Fibroblast of pulmonary artery (primary cell): ENCODE data around the gene JAK2.
A peak's percentile ranks its signal among the peaks of the same experiment; 100 is the strongest.

Experiments used
- DNase-seq: peaks from one replicate; pipeline ENCODE4 v3.0.0-alpha.2; 2010; ENCODE audit warnings: low read depth
- H3K4me3 ChIP-seq: replicated peaks from 2 replicates; pipeline ENCODE4 v1.5.1; 2011; ENCODE audit warnings: low read depth, mild to moderate bottlenecking, control low read depth, low read length, moderate library complexity
- TF ChIP-seq, protein P1 (sequence below): IDR thresholded peaks from 2 replicates; pipeline ENCODE4 v1.5.1; 2011; ENCODE audit warnings: mild to moderate bottlenecking, control low read depth, low read length, inconsistent platforms; ENCODE audit errors: missing control alignments

The JAK2 gene

GRCh38 chr9:4980086-4980727 lies 4.9 kb upstream of the JAK2 start:
- DNase-seq = no peak

GRCh38 chr9:4982721-4983482 lies 2.2 kb upstream of the JAK2 start:
- DNase-seq = no peak
- H3K4me3 ChIP-seq = no peak overlapping the region
- TF ChIP-seq, protein P1, sequence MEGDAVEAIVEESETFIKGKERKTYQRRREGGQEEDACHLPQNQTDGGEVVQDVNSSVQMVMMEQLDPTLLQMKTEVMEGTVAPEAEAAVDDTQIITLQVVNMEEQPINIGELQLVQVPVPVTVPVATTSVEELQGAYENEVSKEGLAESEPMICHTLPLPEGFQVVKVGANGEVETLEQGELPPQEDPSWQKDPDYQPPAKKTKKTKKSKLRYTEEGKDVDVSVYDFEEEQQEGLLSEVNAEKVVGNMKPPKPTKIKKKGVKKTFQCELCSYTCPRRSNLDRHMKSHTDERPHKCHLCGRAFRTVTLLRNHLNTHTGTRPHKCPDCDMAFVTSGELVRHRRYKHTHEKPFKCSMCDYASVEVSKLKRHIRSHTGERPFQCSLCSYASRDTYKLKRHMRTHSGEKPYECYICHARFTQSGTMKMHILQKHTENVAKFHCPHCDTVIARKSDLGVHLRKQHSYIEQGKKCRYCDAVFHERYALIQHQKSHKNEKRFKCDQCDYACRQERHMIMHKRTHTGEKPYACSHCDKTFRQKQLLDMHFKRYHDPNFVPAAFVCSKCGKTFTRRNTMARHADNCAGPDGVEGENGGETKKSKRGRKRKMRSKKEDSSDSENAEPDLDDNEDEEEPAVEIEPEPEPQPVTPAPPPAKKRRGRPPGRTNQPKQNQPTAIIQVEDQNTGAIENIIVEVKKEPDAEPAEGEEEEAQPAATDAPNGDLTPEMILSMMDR = no peak

More at GRCh38 chr9:4980086-4980727, 4.9 kb upstream of the JAK2 start:
- H3K4me3 ChIP-seq = no peak overlapping the region
- TF ChIP-seq, protein P1 = no peak

GRCh38 chr9:4983601-4984165 lies 1.4 kb upstream of the JAK2 start:
- no peak for DNase-seq
- peak overlapping the region; percentile 83 for H3K4me3 ChIP-seq
- TF ChIP-seq, protein P1 = no peak

DNA sequence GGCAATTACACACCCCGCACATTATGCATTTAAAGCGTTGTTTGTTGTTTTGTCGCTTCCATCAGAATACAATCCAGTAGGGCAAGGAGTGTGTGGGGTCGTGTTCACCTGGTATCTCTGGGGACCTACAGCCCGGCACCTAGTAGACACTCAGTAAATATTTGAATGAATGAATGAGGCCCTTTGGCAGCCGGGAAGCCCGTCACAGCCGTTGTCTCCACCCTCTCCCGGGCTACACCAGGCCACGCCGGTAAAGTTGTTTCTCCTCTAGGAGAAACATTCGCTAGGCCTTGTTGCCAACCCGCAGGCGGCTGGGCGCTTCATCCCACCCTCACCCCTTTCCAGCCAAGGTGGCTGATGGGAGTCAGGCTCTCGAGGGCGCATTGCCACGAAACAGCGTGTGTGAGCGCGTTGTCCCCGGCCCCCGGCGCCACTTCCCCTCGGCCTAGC lies 876 bp upstream of the JAK2 start:
- peak overlapping the region; percentile 83 for H3K4me3 ChIP-seq
- TF ChIP-seq, protein P1 = no peak
- DNase-seq = no peak

- peak overlapping the region; percentile 83 for H3K4me3 ChIP-seq
- peak; percentile 43 for DNase-seq
- TF ChIP-seq, protein P1 = no peak
These were observed 554 bp downstream of the JAK2 start for GRCh38 chr9:4985386-4986266.

GRCh38 chr9:4986296-4986695 lies 1.2 kb downstream of the JAK2 start:
- TF ChIP-seq, protein P1 = no peak
- DNase-seq = no peak
- H3K4me3 ChIP-seq = peak overlapping the region; percentile 83
